D721Med (cell line): ENCODE results near the gene ALB.
"Not testable (repeated sequence)": the region's sequence is repeated elsewhere in the genome, so short reads cannot be mapped to it uniquely, and the experiment has no call there.

Experiments used
- DNase-seq: peaks from one replicate; pipeline ENCODE4 v3.0.0; 2011; ENCODE audit warnings: low spot score; ENCODE audit not compliant: insufficient read length
- FAIRE-seq: peaks from 2 replicates; lab custom pipeline; 2011; peaks lifted over from hg19 to GRCh38; lab: Jason Lieb, UNC
- CTCF ChIP-seq: IDR thresholded peaks from 2 replicates; pipeline ENCODE4 v1.5.1; 2012; ENCODE audit warnings: mild to moderate bottlenecking, control low read depth; ENCODE audit not compliant: insufficient read depth; ENCODE audit errors: missing control alignments

The ALB gene

GRCh38 chr4:73379946-73380345 is 24.1 kb upstream of the ALB start:
- TF ChIP-seq CTCF, result no peak
- DNase-seq (no peak), FAIRE-seq (no peak)

- DNase-seq (no peak), FAIRE-seq (no peak)
- TF ChIP-seq CTCF, result no peak
These were observed 22.9 kb upstream of the ALB start for GRCh38 chr4:73381214-73381613.

GRCh38 chr4:73383452-73383851 is 20.6 kb upstream of the ALB start:
- TF ChIP-seq CTCF, result no peak
- DNase-seq, result no peak
- FAIRE-seq, result no peak

- TF ChIP-seq CTCF, result no peak
- no peak for DNase-seq
- no peak for FAIRE-seq
These were observed 16.5 kb upstream of the ALB start for GRCh38 chr4:73387552-73387951.

- DNase-seq (no peak), FAIRE-seq (no peak)
- TF ChIP-seq CTCF, result no peak
These were observed 15.2 kb upstream of the ALB start for GRCh38 chr4:73388887-73389286.

GRCh38 chr4:73389663-73390062 is 14.4 kb upstream of the ALB start:
- DNase-seq, FAIRE-seq: not testable (repeated sequence)

GRCh38 chr4:73391774-73392173 is 12.3 kb upstream of the ALB start:
- no peak for TF ChIP-seq CTCF
- FAIRE-seq (no peak), DNase-seq (no peak)

- TF ChIP-seq CTCF, result no peak
- FAIRE-seq, result no peak
- DNase-seq, result no peak
These were observed 11.2 kb upstream of the ALB start for GRCh38 chr4:73392936-73393335.
